SU-DHL-6 (cell line): ENCODE data around the gene NFIC.

Experiments
- H2AFZ ChIP-seq: fragments of 200-600 bp; sonication (generic); 2 replicates; pipeline ENCODE4 v1.6.1; 2014; ENCODE audit warnings: low read depth, mild to moderate bottlenecking, moderate library complexity, mixed read lengths, antibody characterized with exemption, low read length; ENCODE audit not compliant: severe bottlenecking
- H3F3A ChIP-seq: fragments of 200-600 bp; shearing (Covaris generic); 2 replicates; pipeline ENCODE4 v1.6.0; 2016; ENCODE audit warnings: antibody characterized with exemption, mild to moderate bottlenecking; ENCODE audit not compliant: insufficient read depth
- H3K27ac ChIP-seq: fragments of 200-600 bp; sonication (generic); 2 replicates; pipeline ENCODE4 v1.5.1; 2016; ENCODE audit warnings: low read depth, mild to moderate bottlenecking, low read length, moderate library complexity, mixed read lengths
- H3K27me3 ChIP-seq: fragments of 200-600 bp; sonication (generic), shearing (Covaris generic); 2 replicates; pipeline ENCODE4 v1.6.0; 2014; ENCODE audit warnings: mild to moderate bottlenecking, low read length
- H3K36me3 ChIP-seq: fragments of 200-600 bp; sonication (generic); 2 replicates; pipeline ENCODE4 v1.6.1; 2014; ENCODE audit warnings: mild to moderate bottlenecking, low read length, mixed read lengths
- H3K4me2 ChIP-seq: fragments of 300-600, 200-600 bp; shearing (Covaris generic), sonication (generic); 2 replicates; pipeline ENCODE4 v1.6.0; 2014; ENCODE audit warnings: low read length, low read depth, mild to moderate bottlenecking; ENCODE audit not compliant: poor library complexity, severe bottlenecking
- H3K4me3 ChIP-seq: fragments of 200-600 bp; sonication (generic); 2 replicates; pipeline ENCODE4 v1.5.1; 2014; ENCODE audit warnings: antibody characterized with exemption, low read length, mild to moderate bottlenecking, mixed read lengths; ENCODE audit not compliant: insufficient read depth, poor library complexity, severe bottlenecking
- H3K79me2 ChIP-seq: fragments of 200-600 bp; sonication (generic); 2 replicates; pipeline ENCODE4 v1.6.1; 2014; ENCODE audit warnings: mild to moderate bottlenecking, low read length, moderate library complexity; ENCODE audit not compliant: insufficient read depth
- H3K9ac ChIP-seq: fragments of 200-600 bp; sonication (generic); 2 replicates; pipeline ENCODE4 v1.7.0; 2014; ENCODE audit warnings: mild to moderate bottlenecking, low read length
- H3K9me2 ChIP-seq: fragments of 200-600 bp; sonication (generic); replicated peaks from 2 replicates; pipeline ENCODE4 v1.6.1; 2014; ENCODE audit warnings: low read length; ENCODE audit not compliant: insufficient read depth
- H3K9me3 ChIP-seq: fragments of 200-600 bp; sonication (generic); 2 replicates; pipeline ENCODE4 v1.6.1; 2014; ENCODE audit warnings: low read length, mixed read lengths; ENCODE audit not compliant: insufficient read depth
- H4K20me1 ChIP-seq: fragments of 200-600 bp; sonication (generic); 2 replicates; pipeline ENCODE4 v1.6.1; 2014; ENCODE audit warnings: low read depth, mild to moderate bottlenecking, antibody characterized with exemption, low read length, moderate library complexity, mixed read lengths
- CTCF ChIP-seq: fragments of 200-600 bp; sonication (generic); IDR thresholded peaks from one replicate; pipeline ENCODE4 v1.5.1; 2017; ENCODE audit warnings: antibody characterized with exemption, mild to moderate bottlenecking, low read length, moderate library complexity; ENCODE audit not compliant: insufficient read depth, poor library complexity, severe bottlenecking
- EZH2phosphoT487 ChIP-seq: fragments of 200-600 bp; sonication (generic), shearing (Covaris generic); conservative IDR thresholded peaks from 2 replicates; pipeline ENCODE4 v1.6.1; 2018; ENCODE audit warnings: mild to moderate bottlenecking, antibody characterized with exemption, low read length, moderate library complexity, mixed read lengths

Gene NFIC

GRCh38 chr19:3368441-3368795, 2.0 kb downstream of the NFIC start:
- no peak overlapping the region for H3K27ac ChIP-seq
- H4K20me1 ChIP-seq: no peaks in the 10 kb centered on the region
- H3K79me2 ChIP-seq: no peaks in the 10 kb centered on the region
- H3K36me3 ChIP-seq: no peaks in the 10 kb centered on the region
- no peak overlapping the region for H3K4me2 ChIP-seq
- H3K9ac ChIP-seq: no peak overlapping the region
- H3K4me3 ChIP-seq: no peak overlapping the region
- no peak overlapping the region for H2AFZ ChIP-seq
- no peak for TF ChIP-seq CTCF
- no peak for TF ChIP-seq EZH2phosphoT487
- H3F3A ChIP-seq: no peaks in the 10 kb centered on the region
- H3K9me3 ChIP-seq: no peaks in the 10 kb centered on the region
- no peaks in the 10 kb centered on the region for H3K27me3 ChIP-seq
- no peaks in the 10 kb centered on the region for H3K9me2 ChIP-seq

DNA sequence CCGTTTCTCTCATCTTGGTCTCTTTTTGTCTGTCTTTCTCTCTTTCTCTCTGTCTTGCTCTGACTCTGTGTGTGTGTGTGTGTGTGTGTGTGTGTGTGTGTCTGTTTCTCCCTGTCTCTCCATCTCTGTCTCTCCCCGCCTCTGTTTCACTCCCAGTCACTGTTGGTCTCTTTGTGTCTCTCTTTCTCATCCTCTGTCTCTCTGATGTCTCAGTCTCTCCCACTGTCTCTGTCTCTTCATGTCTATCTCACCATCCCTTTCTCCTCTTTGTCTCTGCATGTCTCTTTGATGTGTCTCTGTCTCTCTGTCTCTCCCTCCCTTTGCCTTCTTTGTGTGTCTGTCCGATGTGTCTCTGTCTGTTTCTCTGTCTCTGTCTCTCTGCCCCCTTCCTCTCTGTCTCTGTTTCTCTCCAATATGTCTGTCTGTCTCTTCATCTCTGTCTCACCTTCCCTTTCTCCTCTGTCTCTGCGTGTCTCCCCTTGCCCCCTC, 2.5 kb downstream of the NFIC start:
- Histone ChIP-seq H3K9ac (no peak overlapping the region), H3F3A (no peaks in the 10 kb centered on the region), H3K36me3 (no peaks in the 10 kb centered on the region), H3K27me3 (no peaks in the 10 kb centered on the region), H3K4me2 (no peak overlapping the region), H3K4me3 (no peak overlapping the region), H4K20me1 (no peaks in the 10 kb centered on the region), H3K9me2 (no peaks in the 10 kb centered on the region), H3K27ac (no peak overlapping the region), H2AFZ (no peak overlapping the region), H3K79me2 (no peaks in the 10 kb centered on the region), H3K9me3 (no peaks in the 10 kb centered on the region)
- no peak for TF ChIP-seq EZH2phosphoT487

DNA sequence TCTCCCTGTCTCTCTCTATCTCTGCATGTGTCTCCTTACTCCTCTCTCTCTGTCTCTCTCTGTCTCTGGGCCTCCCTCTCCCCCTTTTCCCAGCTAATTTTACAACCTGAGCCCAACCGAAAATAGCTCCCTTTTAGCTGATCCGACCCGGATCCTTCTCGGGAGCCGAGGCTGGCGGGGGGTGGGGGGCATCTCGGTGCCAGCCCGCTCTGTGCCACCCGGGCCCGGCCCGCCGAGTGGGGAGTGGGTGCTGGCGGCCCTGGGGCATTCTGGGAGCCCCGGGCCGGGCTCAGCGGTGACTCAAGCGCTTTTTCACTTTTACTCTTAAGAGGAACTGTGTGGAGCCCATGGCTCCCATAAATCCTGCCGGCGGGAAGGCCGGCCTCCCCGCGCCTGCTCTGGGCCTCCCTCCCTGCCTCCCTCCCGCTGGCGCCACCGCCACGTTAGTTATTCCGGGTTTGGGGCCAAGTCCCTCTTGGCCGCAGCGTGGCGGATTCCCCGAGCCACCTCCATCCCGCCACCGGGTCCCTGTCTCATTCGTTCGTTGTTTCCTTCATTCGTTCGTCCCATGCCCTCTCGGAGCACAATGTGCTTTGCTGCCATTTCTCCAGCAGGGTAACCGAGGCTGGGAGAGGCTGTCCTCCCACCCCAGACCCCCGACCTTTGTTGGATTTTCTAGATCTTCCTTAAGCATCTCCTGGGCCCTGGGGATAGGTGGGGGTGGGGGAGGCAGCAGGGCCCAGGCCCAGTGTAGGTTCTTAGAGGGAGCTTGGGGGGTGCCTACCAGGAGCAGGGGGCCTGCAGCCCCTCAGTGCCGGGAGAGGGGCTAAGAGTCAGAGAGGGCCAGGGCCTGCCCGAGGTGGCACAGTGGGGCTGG, 3.2 kb downstream of the NFIC start:
- no peaks in the 10 kb centered on the region for H3K9me2 ChIP-seq
- H3K79me2 ChIP-seq: no peaks in the 10 kb centered on the region
- no peaks in the 10 kb centered on the region for H3K36me3 ChIP-seq
- no peaks in the 10 kb centered on the region for H3K9me3 ChIP-seq
- no peaks in the 10 kb centered on the region for H3K27me3 ChIP-seq
- no peak overlapping the region for H3K4me2 ChIP-seq
- H2AFZ ChIP-seq: no peak overlapping the region
- no peaks in the 10 kb centered on the region for H3F3A ChIP-seq
- H3K9ac ChIP-seq: no peak overlapping the region
- H3K4me3 ChIP-seq: no peak overlapping the region
- H4K20me1 ChIP-seq: no peaks in the 10 kb centered on the region
- no peak for TF ChIP-seq CTCF
- no peak for TF ChIP-seq EZH2phosphoT487
- H3K27ac ChIP-seq: no peak overlapping the region

- H3K27me3 ChIP-seq: no peaks in the 10 kb centered on the region
- no peak overlapping the region for H3K9ac ChIP-seq
- no peaks in the 10 kb centered on the region for H3K9me2 ChIP-seq
- TF ChIP-seq EZH2phosphoT487: no peak
- no peak for TF ChIP-seq CTCF
- no peak overlapping the region for H3K27ac ChIP-seq
- no peaks in the 10 kb centered on the region for H3K36me3 ChIP-seq
- H2AFZ ChIP-seq: no peak overlapping the region
- H3K9me3 ChIP-seq: no peaks in the 10 kb centered on the region
- no peak overlapping the region for H3K4me2 ChIP-seq
- no peaks in the 10 kb centered on the region for H3K79me2 ChIP-seq
- no peaks in the 10 kb centered on the region for H4K20me1 ChIP-seq
- H3K4me3 ChIP-seq: no peak overlapping the region
- H3F3A ChIP-seq: no peaks in the 10 kb centered on the region
Measured at GRCh38 chr19:3370214-3370720, 3.9 kb downstream of the NFIC start.
